SJCRH30 (cell line): Measurements from ENCODE around the gene PLA2G4C. TPM values are rescaled to one million over a fixed set of nuclear protein-coding genes. Genes with fewer than 3 reads are reported as not detected.
A peak's percentile ranks its signal among the peaks of the same experiment; 100 is the strongest.

Source experiments
- DNase-seq, 2 experiments: peaks; one replicate each; pipeline ENCODE4 v3.0.0-alpha.2; 2015 to 2020
- H3K27ac ChIP-seq: fragments of 250-450 bp; sonication (Bioruptor Pico); 2 replicates; pipeline ENCODE4 v1.5.1; 2020; ENCODE audit warnings: mild to moderate bottlenecking, moderate library complexity
- H3K27me3 ChIP-seq: fragments of 250-450 bp; sonication (Bioruptor Pico); 2 replicates; pipeline ENCODE4 v1.5.1; 2020; ENCODE audit warnings: mild to moderate bottlenecking, moderate library complexity
- H3K36me3 ChIP-seq: fragments of 250-450 bp; sonication (Bioruptor Pico); 2 replicates; pipeline ENCODE4 v1.5.1; 2020; ENCODE audit warnings: mild to moderate bottlenecking, moderate library complexity
- H3K4me1 ChIP-seq: fragments of 250-450 bp; sonication (Bioruptor Pico); 2 replicates; pipeline ENCODE4 v1.5.1; 2020; ENCODE audit warnings: mild to moderate bottlenecking, moderate library complexity
- H3K4me3 ChIP-seq: fragments of 250-450 bp; sonication (Bioruptor Pico); 2 replicates; pipeline ENCODE4 v1.5.1; 2020; ENCODE audit warnings: mild to moderate bottlenecking, moderate library complexity
- H3K9me3 ChIP-seq: fragments of 250-450 bp; sonication (Bioruptor Pico); replicated peaks from 2 replicates; pipeline ENCODE4 v1.5.1; 2020; ENCODE audit warnings: mild to moderate bottlenecking, moderate library complexity
- total RNA-seq: library from RNA; depleted of rRNA; stranded (reverse); fragments of >200 nt; shearing (Covaris generic); gene quantifications from 2 replicates; pipeline ENCODE4 v1.2.3, GENCODE V29; 2014

PLA2G4C gene
- total RNA-seq, 1 experiment from 2014 or later: 1.4 TPM

- H3K4me3 ChIP-seq: no peak overlapping the region
- H3K36me3 ChIP-seq: peaks cover 32% of the 10 kb centered on the region
- no peak for DNase-seq
- H3K4me1 ChIP-seq: peaks cover 12% of the 10 kb centered on the region
- H3K27me3 ChIP-seq: no peaks in the 10 kb centered on the region
- no peak overlapping the region for H3K27ac ChIP-seq
- no peaks in the 10 kb centered on the region for H3K9me3 ChIP-seq
Measured at GRCh38 chr19:48122421-48122820, 11.8 kb upstream of the PLA2G4C start.

- Histone ChIP-seq H3K27ac (no peak overlapping the region), H3K36me3 (peaks cover 32% of the 10 kb centered on the region), H3K4me1 (peaks cover 12% of the 10 kb centered on the region), H3K9me3 (no peaks in the 10 kb centered on the region), H3K4me3 (no peak overlapping the region), H3K27me3 (no peaks in the 10 kb centered on the region)
- DNase-seq: no peak
Measured at GRCh38 chr19:48121909-48122371, 11.3 kb upstream of the PLA2G4C start.

- Histone ChIP-seq H3K4me3 (no peak overlapping the region), H3K27me3 (no peaks in the 10 kb centered on the region), H3K27ac (no peak overlapping the region), H3K9me3 (no peaks in the 10 kb centered on the region), H3K4me1 (peaks cover 12% of the 10 kb centered on the region), H3K36me3 (peaks cover 32% of the 10 kb centered on the region)
- DNase-seq: no peak
Measured at GRCh38 chr19:48121066-48121465, 10.4 kb upstream of the PLA2G4C start.

- Histone ChIP-seq H3K4me1 (peaks cover 12% of the 10 kb centered on the region), H3K27me3 (no peaks in the 10 kb centered on the region), H3K36me3 (peaks cover 30% of the 10 kb centered on the region), H3K4me3 (no peak overlapping the region), H3K27ac (no peak overlapping the region), H3K9me3 (no peaks in the 10 kb centered on the region)
- no peak for DNase-seq
Measured at GRCh38 chr19:48120505-48120904, 9.9 kb upstream of the PLA2G4C start.

GRCh38 chr19:48118131-48118517 is 7.5 kb upstream of the PLA2G4C start:
- no peak overlapping the region for H3K27ac ChIP-seq
- no peaks in the 10 kb centered on the region for H3K27me3 ChIP-seq
- peaks cover 28% of the 10 kb centered on the region for H3K36me3 ChIP-seq
- DNase-seq: no peak
- H3K4me3 ChIP-seq: no peak overlapping the region
- no peaks in the 10 kb centered on the region for H3K4me1 ChIP-seq
- no peaks in the 10 kb centered on the region for H3K9me3 ChIP-seq

DNA sequence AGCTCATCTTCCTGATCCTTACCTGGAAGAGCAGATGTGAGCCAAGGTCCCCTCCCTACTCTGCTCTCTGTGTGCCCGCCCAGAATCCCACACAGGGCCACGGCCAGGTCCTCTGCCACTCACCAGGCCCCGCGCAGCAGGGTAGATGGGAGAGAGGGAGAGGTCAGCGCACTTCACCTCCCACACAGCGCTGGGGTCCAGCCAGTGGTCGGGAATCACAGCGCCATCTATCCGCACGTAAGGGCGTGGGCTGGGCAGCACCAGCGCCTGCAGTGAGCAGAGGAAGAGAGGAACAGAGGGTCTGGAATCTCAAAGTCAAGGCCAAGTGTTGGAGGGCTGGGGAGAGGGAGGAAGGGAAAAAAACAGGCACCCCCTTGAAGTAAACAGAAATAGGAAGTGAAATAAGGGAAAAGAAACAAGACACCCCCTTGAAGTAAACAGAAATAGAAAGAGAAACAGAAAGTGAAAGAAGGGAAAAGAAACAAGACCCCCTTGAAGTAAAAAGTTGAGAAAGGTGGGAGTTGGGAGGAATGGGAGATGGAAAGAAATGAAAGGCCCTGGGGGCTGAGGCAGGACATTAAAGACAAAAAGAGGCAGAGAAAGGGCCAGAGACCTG is 7.0 kb upstream of the PLA2G4C start:
- peaks cover 28% of the 10 kb centered on the region for H3K36me3 ChIP-seq
- no peak overlapping the region for H3K4me3 ChIP-seq
- no peaks in the 10 kb centered on the region for H3K9me3 ChIP-seq
- H3K27me3 ChIP-seq: no peaks in the 10 kb centered on the region
- DNase-seq: no peak
- H3K27ac ChIP-seq: no peak overlapping the region
- no peaks in the 10 kb centered on the region for H3K4me1 ChIP-seq

DNA sequence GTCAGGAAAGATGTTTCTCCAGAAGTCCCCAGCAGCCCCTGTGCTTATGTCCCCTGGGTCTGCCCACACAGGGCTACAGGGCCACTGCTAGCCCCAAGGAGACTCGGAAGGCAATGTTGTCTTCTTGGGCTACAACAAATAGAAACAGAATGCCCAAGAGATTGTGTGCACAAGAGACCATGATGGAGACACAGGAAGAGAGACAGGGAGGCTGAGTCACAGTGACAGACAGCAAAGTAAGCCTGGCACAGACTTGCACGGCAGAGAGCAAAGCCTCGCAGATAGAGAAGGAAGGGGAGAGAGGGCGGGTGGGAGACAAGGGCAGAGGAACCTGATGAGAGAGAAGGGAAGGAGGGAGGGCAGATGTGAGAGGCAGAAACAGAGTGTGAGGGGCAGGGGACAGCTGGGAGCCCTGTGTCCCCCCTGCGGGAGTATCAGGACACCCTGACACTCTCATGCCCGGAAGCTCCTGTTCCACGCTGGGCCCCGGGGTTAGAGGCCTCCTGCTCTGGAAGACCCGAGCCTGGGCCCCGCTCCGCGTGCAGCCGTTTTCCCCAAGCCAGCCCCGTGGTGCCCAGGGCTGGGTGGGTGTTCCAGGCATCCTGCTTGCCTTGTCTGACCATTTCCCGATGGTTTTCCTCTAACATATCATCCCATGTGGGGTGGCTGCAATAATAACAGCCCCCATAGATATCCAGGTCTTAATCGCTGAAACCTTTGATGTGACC is 2.7 kb upstream of the PLA2G4C start:
- Histone ChIP-seq H3K27ac (no peak overlapping the region), H3K4me3 (no peak overlapping the region), H3K36me3 (peaks cover 14% of the 10 kb centered on the region), H3K4me1 (peaks cover 5% of the 10 kb centered on the region; the same call in 1 of the 2 replicates), H3K9me3 (no peaks in the 10 kb centered on the region), H3K27me3 (no peaks in the 10 kb centered on the region)
- no peak for DNase-seq

DNA sequence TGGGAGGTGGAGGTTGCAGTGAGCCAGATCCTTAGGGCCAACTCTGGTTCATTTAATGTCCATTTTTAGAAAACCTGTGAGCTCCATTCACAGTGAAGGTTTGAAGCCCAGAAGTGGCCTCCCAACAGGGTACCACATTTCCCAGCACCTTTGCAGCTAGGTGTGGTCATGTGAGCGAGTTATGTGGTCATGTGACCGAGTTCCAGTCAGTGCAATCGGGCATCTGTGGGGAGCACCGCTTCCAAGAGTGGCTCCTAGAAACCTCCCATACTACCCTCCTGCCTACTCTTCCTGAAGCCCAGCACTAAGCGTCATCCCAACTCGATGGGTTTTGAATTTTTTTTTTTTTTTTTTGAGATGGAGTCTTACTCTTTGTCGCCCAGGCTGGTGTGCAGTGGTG is 663 bp upstream of the PLA2G4C start:
- H3K9me3 ChIP-seq: no peaks in the 10 kb centered on the region
- no peak overlapping the region; the same call in 1 of the 2 replicates for H3K4me3 ChIP-seq
- H3K27me3 ChIP-seq: no peaks in the 10 kb centered on the region
- H3K36me3 ChIP-seq: peaks cover 4% of the 10 kb centered on the region; the same call in 1 of the 2 replicates
- DNase-seq: no peak
- H3K4me1 ChIP-seq: peaks cover 5% of the 10 kb centered on the region; the same call in 1 of the 2 replicates
- H3K27ac ChIP-seq: peak overlapping the region; percentile 87

- Histone ChIP-seq H3K36me3 (peaks cover 2% of the 10 kb centered on the region; the same call in 1 of the 2 replicates), H3K4me1 (peaks cover 5% of the 10 kb centered on the region; the same call in 1 of the 2 replicates), H3K9me3 (no peaks in the 10 kb centered on the region), H3K4me3 (no peak overlapping the region), H3K27ac (no peak overlapping the region), H3K27me3 (no peaks in the 10 kb centered on the region)
- DNase-seq: no peak
Measured at GRCh38 chr19:48108997-48109782, 1.4 kb downstream of the PLA2G4C start.

DNA sequence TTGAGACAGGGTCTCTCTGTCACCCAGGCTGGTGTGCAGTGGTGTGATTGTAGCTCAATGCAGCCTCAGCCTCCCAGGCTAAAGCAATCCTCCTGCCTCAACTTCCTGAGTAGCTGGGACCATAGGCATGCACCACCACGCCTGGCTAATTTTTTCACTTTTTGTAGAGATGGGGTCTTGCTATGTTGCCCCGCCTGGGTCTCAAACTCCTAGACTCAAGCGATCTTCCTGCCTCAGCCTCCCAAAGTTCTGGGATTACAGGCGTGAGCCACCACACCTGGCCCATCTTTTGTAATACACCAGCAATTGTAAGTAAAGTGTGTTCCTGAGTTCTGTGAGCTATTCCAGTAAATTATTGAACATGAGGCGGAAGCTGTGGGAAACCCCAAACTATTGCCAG is 6.7 kb downstream of the PLA2G4C start:
- Histone ChIP-seq H3K4me3 (no peak overlapping the region), H3K27me3 (no peaks in the 10 kb centered on the region), H3K9me3 (no peaks in the 10 kb centered on the region), H3K4me1 (no peaks in the 10 kb centered on the region), H3K27ac (no peak overlapping the region), H3K36me3 (no peaks in the 10 kb centered on the region)
- DNase-seq: no peak

GRCh38 chr19:48102870-48103751 is 7.5 kb downstream of the PLA2G4C start:
- Histone ChIP-seq H3K4me3 (no peak overlapping the region), H3K9me3 (no peaks in the 10 kb centered on the region), H3K27me3 (no peaks in the 10 kb centered on the region), H3K4me1 (no peaks in the 10 kb centered on the region), H3K36me3 (no peaks in the 10 kb centered on the region), H3K27ac (no peak overlapping the region)
- DNase-seq: peak; percentile 43 to 71

DNA sequence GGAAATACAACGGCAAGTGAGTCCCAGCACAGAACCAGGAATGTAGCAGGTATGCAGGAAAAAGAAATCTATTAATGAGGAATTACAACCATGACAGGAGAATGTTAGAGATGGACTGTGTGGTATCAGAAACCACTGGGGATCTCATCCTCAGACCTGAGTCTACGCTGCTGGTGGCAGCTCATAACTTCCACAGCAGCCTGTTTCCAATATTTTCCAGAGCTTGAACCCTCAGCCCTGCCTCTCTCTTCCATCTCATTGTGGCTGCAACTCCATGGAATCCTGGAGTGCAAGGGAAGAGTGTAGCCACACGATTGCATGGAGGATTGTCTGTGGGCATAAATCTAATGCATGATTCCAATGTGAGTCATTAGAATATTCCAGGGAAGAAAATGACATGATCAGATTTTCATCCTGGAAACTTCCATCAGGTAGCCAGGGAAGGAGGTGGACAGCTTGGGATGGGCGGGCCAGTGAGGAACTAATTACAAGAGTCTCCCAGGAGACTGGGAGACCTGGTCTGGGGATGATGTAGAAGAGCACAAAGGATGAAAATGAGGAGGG is 14.9 kb downstream of the PLA2G4C start:
- Histone ChIP-seq H3K27ac (no peak overlapping the region), H3K4me1 (no peaks in the 10 kb centered on the region), H3K4me3 (no peak overlapping the region), H3K9me3 (no peaks in the 10 kb centered on the region), H3K27me3 (no peaks in the 10 kb centered on the region), H3K36me3 (no peaks in the 10 kb centered on the region)
- DNase-seq: no peak

- H3K36me3 ChIP-seq: no peaks in the 10 kb centered on the region
- no peak for DNase-seq
- H3K4me1 ChIP-seq: no peaks in the 10 kb centered on the region
- no peaks in the 10 kb centered on the region for H3K27me3 ChIP-seq
- no peaks in the 10 kb centered on the region for H3K9me3 ChIP-seq
- no peak overlapping the region for H3K4me3 ChIP-seq
- no peak overlapping the region for H3K27ac ChIP-seq
Measured at GRCh38 chr19:48094855-48095203, 15.8 kb downstream of the PLA2G4C start.
